ENCODE results near the gene PROKR1. TPM values are rescaled to one million over a fixed set of nuclear protein-coding genes. Genes with fewer than 3 reads are reported as not detected.

PROKR1 gene
- total RNA-seq, 2 donors from 2014 or later = not detected

DNA sequence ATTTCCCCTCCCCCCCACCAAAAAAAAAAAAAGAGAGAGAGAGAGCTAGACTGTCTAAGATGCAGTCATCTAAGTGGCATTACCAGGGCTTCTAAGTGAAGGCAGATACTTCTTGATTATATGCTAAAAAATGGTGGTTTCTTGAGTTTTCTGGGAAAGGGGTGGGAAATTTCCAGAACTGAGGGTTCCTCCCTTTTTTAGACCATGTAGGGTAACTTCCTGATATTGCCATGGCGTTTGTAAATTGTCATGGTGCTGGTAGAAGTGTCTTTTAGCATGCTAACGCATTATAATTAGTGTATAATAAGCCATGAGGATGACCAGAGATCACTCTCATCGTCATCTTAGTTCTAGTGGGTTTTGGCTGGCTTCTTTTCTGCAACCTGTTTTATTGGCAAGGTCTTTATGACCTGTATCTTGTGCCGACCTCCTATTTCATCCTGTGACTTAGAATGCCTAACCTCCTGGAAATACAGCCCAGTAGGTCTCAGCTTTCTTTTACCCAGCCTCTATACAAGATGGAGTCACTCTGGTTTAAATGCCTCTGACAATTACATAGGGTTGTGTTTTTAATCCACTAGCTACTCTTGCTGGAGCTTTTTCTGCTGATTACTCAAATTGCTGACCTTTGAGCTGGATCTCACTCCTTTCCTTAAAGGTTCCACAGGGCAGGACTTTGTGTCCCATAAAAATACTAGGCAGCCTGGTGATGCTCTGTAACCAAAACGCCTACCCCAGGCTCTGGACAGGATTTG, 30.4 kb upstream of the PROKR1 start:
- H3K4me3 ChIP-seq = no peak overlapping the region
- no peaks in the 10 kb centered on the region for H3K36me3 ChIP-seq
- peaks cover 5% of the 10 kb centered on the region for H3K9me3 ChIP-seq
- H3K27ac ChIP-seq = no peak overlapping the region
- ATAC-seq (ENCODE audit: insufficient number of reproducible peaks, low FRiP score, low read depth) = no peak
- H3K4me1 ChIP-seq (ENCODE audit: control insufficient read depth in 1 of 2, low read depth in 2 of 2) = no peaks in the 10 kb centered on the region
- no peak for DNase-seq (ENCODE audit: low spot score)
- TF ChIP-seq, protein P1, sequence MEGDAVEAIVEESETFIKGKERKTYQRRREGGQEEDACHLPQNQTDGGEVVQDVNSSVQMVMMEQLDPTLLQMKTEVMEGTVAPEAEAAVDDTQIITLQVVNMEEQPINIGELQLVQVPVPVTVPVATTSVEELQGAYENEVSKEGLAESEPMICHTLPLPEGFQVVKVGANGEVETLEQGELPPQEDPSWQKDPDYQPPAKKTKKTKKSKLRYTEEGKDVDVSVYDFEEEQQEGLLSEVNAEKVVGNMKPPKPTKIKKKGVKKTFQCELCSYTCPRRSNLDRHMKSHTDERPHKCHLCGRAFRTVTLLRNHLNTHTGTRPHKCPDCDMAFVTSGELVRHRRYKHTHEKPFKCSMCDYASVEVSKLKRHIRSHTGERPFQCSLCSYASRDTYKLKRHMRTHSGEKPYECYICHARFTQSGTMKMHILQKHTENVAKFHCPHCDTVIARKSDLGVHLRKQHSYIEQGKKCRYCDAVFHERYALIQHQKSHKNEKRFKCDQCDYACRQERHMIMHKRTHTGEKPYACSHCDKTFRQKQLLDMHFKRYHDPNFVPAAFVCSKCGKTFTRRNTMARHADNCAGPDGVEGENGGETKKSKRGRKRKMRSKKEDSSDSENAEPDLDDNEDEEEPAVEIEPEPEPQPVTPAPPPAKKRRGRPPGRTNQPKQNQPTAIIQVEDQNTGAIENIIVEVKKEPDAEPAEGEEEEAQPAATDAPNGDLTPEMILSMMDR (IDR thresholded peaks at IDR 0.05) = no peak
- H3K27me3 ChIP-seq (replicated peaks; ENCODE audit: insufficient read depth) = no peaks in the 10 kb centered on the region

DNA sequence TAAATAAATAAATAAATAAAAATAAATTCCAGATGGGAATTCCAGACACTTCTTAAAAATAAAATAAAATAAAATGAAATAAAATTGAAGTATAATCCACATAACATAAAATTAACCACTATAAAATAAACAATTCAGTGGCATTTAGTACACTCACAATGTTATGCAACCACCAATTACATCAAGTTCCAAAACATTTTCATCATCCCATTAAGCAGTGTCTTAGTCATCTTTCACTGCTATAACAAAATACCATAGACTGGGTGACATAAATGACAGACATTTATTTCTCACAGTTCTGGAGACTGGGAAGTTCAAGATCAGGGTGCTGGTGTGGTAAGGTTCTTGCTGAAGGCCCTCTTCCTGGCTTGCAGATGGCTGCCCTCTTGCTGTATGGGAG, 22.6 kb upstream of the PROKR1 start:
- no peaks in the 10 kb centered on the region for H3K9me3 ChIP-seq
- ATAC-seq (ENCODE audit: insufficient number of reproducible peaks, low FRiP score, low read depth) = no peak
- no peaks in the 10 kb centered on the region for H3K27me3 ChIP-seq (replicated peaks; ENCODE audit: insufficient read depth)
- no peaks in the 10 kb centered on the region for H3K36me3 ChIP-seq
- TF ChIP-seq, protein P1 (IDR thresholded peaks at IDR 0.05) = no peak
- DNase-seq (ENCODE audit: low spot score) = no peak
- no peaks in the 10 kb centered on the region for H3K4me1 ChIP-seq (ENCODE audit: control insufficient read depth in 1 of 2, low read depth in 2 of 2)
- H3K27ac ChIP-seq = no peak overlapping the region
- H3K4me3 ChIP-seq = no peak overlapping the region

DNA sequence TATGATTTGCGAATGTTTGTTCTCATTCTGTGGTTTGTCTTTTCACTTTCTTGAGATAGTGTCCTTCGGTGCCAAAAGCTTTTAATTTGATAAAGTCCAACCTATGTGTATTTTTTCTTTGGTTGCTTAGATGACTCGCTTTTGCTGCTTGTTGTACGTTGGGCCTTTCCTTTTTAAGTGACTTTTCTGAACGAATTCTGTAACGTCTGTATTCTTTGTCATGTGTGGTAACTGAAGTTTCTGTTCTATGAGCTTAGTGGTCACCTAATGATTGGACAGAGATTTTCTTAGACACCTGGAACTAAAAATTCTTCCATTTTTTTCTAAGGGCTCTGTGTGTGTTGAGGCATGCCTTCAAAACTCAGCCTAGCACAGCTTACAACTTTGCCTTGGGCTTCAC, 19.6 kb upstream of the PROKR1 start:
- Histone ChIP-seq H3K9me3 (no peaks in the 10 kb centered on the region), H3K36me3 (no peaks in the 10 kb centered on the region), H3K4me1 (ENCODE audit: control insufficient read depth in 1 of 2, low read depth in 2 of 2) (no peaks in the 10 kb centered on the region), H3K4me3 (no peak overlapping the region), H3K27ac (no peak overlapping the region), H3K27me3 (replicated peaks; ENCODE audit: insufficient read depth) (no peaks in the 10 kb centered on the region)
- TF ChIP-seq, protein P1 (IDR thresholded peaks at IDR 0.05) = no peak
- ATAC-seq (ENCODE audit: insufficient number of reproducible peaks, low FRiP score, low read depth) (no peak), DNase-seq (ENCODE audit: low spot score) (no peak)

DNA sequence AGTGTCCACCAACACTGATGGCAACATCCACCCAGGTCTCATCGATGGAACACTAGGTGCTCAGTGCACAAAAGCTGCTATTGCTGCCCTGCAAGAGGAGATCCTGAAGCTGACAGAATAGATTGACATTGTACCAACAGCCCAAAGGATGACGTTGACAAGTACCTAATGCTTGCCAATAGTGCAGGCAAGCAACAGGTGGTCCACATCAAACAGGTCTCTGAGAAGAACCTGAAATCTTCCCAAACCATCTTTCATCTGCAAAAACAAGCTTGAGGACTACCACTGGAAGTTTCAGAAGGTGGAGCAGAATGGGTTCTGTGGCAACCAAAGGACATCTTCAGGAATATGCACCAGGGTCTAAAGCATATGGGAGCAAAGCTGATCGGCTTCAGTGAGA, 15.8 kb upstream of the PROKR1 start:
- H3K27me3 ChIP-seq (replicated peaks; ENCODE audit: insufficient read depth) = no peaks in the 10 kb centered on the region
- H3K9me3 ChIP-seq = no peaks in the 10 kb centered on the region
- DNase-seq (ENCODE audit: low spot score) = no peak
- H3K4me1 ChIP-seq (ENCODE audit: control insufficient read depth in 1 of 2, low read depth in 2 of 2) = no peaks in the 10 kb centered on the region
- no peak overlapping the region for H3K27ac ChIP-seq
- ATAC-seq (ENCODE audit: insufficient number of reproducible peaks, low FRiP score, low read depth) = no peak
- TF ChIP-seq, protein P1 (IDR thresholded peaks at IDR 0.05) = no peak
- no peak overlapping the region for H3K4me3 ChIP-seq
- H3K36me3 ChIP-seq = no peaks in the 10 kb centered on the region

DNA sequence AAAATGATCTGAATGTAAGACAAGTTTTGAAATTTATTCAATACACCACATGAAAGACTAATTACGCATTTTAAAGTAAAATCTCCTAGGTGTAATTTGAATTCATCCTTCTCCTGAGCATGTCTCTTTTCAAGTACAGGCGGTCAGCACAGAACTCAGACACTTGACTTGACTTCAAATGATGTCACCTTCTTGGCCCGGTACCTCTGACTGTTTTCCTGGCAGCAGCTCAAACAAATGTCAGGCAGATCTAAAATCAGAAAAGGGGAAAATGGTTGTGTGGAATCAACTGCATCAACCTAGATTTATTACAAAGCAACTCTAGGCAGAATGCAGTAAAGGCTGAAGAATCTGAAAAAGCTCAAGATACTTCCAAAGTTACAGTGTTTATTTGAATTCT, 11.4 kb upstream of the PROKR1 start:
- H3K4me1 ChIP-seq (ENCODE audit: control insufficient read depth in 1 of 2, low read depth in 2 of 2) = no peaks in the 10 kb centered on the region
- H3K36me3 ChIP-seq = no peaks in the 10 kb centered on the region
- no peaks in the 10 kb centered on the region for H3K27me3 ChIP-seq (replicated peaks; ENCODE audit: insufficient read depth)
- TF ChIP-seq, protein P1 (IDR thresholded peaks at IDR 0.05) = no peak
- ATAC-seq (ENCODE audit: insufficient number of reproducible peaks, low FRiP score, low read depth) (no peak), DNase-seq (ENCODE audit: low spot score) (no peak)
- H3K4me3 ChIP-seq = no peak overlapping the region
- no peak overlapping the region for H3K27ac ChIP-seq
- no peaks in the 10 kb centered on the region for H3K9me3 ChIP-seq

Measured in thoracic aorta (tissue), 2 donors.